Mesodermal cell (in vitro differentiated cells): ENCODE data around the gene DAB1.

Source experiments
- H3K27ac ChIP-seq: 2 replicates; pipeline ENCODE4 v1.7.0; 2013; ENCODE audit warnings: mild to moderate bottlenecking, low read depth, low read length, moderate library complexity; ENCODE audit not compliant: severe bottlenecking
- H3K36me3 ChIP-seq: 2 replicates; pipeline ENCODE4 v1.7.1; 2013; ENCODE audit warnings: mild to moderate bottlenecking, low read length, moderate library complexity; ENCODE audit not compliant: control insufficient read depth, insufficient read depth
- H3K4me1 ChIP-seq: one replicate; pipeline ENCODE4 v1.7.1; 2013; ENCODE audit warnings: mild to moderate bottlenecking, low read length; ENCODE audit not compliant: insufficient read depth, control insufficient read depth, poor library complexity, severe bottlenecking
- H3K4me3 ChIP-seq: 2 replicates; pipeline ENCODE4 v1.7.0; 2013; ENCODE audit warnings: low read length, control low read depth, mild to moderate bottlenecking; ENCODE audit not compliant: insufficient read depth, poor library complexity, severe bottlenecking; ENCODE audit errors: extremely low read depth
- H3K9me3 ChIP-seq: 2 replicates; pipeline ENCODE4 v1.7.1; 2013; ENCODE audit warnings: mild to moderate bottlenecking, low read length, moderate library complexity; ENCODE audit not compliant: control insufficient read depth
- WGBS, 2 experiments: methylation state at CpG; one replicate each; pipeline ENCODE4 v1.1.5; 2013; ENCODE audit warnings: missing lambda C conversion rate in 2 of 2; ENCODE audit not compliant: insufficient coverage in 2 of 2; 5-methylcytosine and 5-hydroxymethylcytosine counted together

Gene DAB1

DNA sequence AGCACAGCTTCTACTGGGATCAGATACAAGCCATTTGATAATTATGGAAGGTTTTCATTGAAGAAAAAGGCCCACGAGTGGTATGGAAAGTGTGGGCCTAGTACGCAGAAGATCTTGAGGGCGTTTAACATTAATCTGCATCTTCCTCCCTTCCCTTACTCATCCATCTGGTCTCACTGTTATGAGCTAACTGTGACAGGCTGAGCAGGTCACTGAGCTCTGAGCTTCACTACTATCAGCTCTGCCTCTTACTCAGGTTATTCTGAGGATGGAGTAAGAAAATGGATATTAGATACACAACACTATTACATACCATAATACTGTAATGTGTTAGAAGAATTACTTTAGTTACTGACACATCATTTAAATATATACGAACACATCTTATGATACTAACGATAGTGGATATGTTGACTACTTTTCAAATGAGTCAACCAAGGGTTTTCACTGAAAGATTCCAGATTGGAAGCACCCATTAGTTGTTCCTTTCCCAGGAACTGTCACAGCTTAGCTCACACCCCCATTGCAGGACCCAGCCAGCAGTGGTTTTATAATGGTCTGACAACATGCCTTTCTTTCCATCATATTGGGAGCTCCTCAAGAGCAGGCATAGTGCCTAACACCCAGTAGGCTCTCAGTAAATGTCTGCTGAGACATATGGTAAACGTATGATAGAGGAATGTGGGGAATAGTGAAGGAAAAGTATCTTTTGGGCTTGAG lies 360.3 kb downstream of the DAB1 start:
- 94 to 100% methylated on average over 1 to 3 of the region's 6 CpGs for WGBS, 2 experiments
- no peaks in the 10 kb centered on the region for H3K4me1 ChIP-seq
- no peak overlapping the region for H3K4me3 ChIP-seq
- H3K36me3 ChIP-seq: no peaks in the 10 kb centered on the region
- H3K27ac ChIP-seq: no peak overlapping the region
- no peaks in the 10 kb centered on the region for H3K9me3 ChIP-seq

- no peaks in the 10 kb centered on the region for H3K9me3 ChIP-seq
- no peaks in the 10 kb centered on the region for H3K36me3 ChIP-seq
- H3K4me1 ChIP-seq: no peaks in the 10 kb centered on the region
- H3K4me3 ChIP-seq: no peak overlapping the region
- H3K27ac ChIP-seq: no peak overlapping the region
- 91 to 100% methylated on average over 1 of the region's 1 CpG for WGBS, 2 experiments
Observed at GRCh38 chr1:57061369-57061768, 362.5 kb downstream of the DAB1 start.

GRCh38 chr1:57060451-57060850 lies 363.4 kb downstream of the DAB1 start:
- H3K27ac ChIP-seq: no peak overlapping the region
- no peak overlapping the region for H3K4me3 ChIP-seq
- H3K9me3 ChIP-seq: no peaks in the 10 kb centered on the region
- 85 to 89% methylated on average over 3 of the region's 3 CpGs for WGBS, 2 experiments
- H3K36me3 ChIP-seq: no peaks in the 10 kb centered on the region
- no peaks in the 10 kb centered on the region for H3K4me1 ChIP-seq

DNA sequence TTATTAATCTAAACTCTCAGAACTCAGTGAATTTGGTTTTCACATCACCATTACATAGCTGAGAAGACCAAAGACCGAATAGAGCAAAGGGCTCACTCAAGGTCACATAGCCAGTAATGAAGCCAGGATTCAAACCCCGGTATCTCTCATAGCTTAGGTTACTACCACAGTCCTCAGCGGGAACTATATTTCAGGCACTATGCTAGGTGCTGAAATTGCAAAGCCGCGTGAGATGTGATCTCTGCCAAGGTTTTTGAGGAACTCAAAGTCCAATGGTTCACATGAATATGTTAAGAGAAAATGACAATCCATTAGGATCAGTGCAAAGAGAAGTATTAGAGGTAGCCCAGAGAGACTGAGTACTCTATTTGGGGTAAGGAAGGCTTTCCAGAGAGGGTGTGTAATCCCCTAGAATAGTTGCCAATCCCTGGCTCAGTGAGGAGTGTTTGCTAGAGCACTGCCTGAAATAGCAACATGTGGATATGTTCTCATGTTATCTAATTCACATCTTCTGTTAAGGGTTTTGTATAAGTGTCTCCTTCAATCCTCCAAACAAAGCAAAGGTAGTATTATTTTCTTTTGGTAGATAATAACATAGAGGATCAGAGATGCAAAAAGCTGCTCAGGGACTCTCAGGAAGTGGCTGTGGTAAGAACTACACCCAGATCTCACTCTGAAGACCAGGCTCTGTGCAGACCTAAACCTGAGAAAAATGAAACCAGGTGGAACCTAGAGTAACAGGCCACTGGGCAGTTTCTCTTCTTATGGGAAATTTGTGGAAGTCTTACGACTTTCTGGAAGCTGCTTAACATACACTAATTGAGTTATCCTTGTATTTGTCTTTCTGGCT lies 365.0 kb downstream of the DAB1 start:
- WGBS, 2 experiments: 97 to 100% methylated on average over 2 to 5 of the region's 6 CpGs
- H3K27ac ChIP-seq: no peak overlapping the region
- H3K4me3 ChIP-seq: no peak overlapping the region
- H3K36me3 ChIP-seq: no peaks in the 10 kb centered on the region
- no peaks in the 10 kb centered on the region for H3K4me1 ChIP-seq
- no peaks in the 10 kb centered on the region for H3K9me3 ChIP-seq

DNA sequence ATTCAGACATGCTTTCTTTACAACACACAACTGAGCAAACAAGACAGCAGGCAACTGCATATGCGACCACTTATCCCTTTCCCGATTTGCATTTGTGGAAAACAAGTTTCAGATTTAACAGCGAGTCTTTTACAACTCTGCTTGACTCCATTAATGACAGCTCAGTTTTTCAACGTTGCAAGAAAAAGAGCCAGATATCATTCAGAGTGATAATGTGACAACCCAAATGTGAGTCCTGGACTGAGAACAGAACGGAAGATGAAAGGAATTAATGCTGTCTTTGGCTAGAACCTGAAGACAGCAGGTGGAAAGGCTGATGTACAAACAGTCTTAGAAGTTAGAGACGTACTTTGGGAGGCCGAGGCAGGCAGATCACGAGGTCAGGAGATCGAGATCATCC lies 375.0 kb downstream of the DAB1 start:
- H3K36me3 ChIP-seq: no peaks in the 10 kb centered on the region
- 52 to 72% methylated on average over 5 to 8 of the region's 9 CpGs for WGBS, 2 experiments
- no peaks in the 10 kb centered on the region for H3K9me3 ChIP-seq
- no peak overlapping the region for H3K27ac ChIP-seq
- H3K4me3 ChIP-seq: no peak overlapping the region
- no peaks in the 10 kb centered on the region for H3K4me1 ChIP-seq

GRCh38 chr1:57046462-57046861 lies 377.4 kb downstream of the DAB1 start:
- no peak overlapping the region for H3K27ac ChIP-seq
- no peaks in the 10 kb centered on the region for H3K36me3 ChIP-seq
- no peaks in the 10 kb centered on the region for H3K9me3 ChIP-seq
- H3K4me3 ChIP-seq: no peak overlapping the region
- H3K4me1 ChIP-seq: no peaks in the 10 kb centered on the region
- WGBS, 2 experiments: no CpG with 5 or more reads among the region's 1 CpG

- H3K4me1 ChIP-seq: no peaks in the 10 kb centered on the region
- WGBS, 2 experiments: 84 to 92% methylated on average over 3 of the region's 3 CpGs
Observed at GRCh38 chr1:57041901-57042300, 382.0 kb downstream of the DAB1 start.

DNA sequence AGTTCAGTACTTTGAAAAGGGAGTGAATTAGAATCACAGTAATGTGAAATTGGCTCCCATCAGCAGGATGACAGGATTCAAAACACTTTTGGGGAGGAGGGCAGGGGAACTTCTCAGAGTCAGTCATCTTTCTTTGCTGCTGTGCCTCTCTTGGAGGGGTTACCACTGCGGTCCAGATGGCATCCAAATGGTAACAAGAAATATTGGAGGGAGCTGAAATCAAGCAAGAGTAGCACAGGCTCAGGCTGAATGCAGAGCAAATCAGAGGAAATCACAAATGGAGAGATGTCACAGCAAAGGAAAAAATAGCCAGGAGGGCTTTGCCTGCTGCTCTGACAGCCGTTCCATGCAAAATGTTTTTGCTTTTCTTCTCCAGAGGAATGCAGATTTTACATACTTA lies 383.0 kb downstream of the DAB1 start:
- Histone ChIP-seq H3K4me3 (no peak overlapping the region), H3K27ac (no peak overlapping the region), H3K4me1 (no peaks in the 10 kb centered on the region), H3K36me3 (no peaks in the 10 kb centered on the region), H3K9me3 (no peaks in the 10 kb centered on the region)
- 85 to 94% methylated on average over 1 to 2 of the region's 2 CpGs for WGBS, 2 experiments

More at GRCh38 chr1:57041901-57042300, 382.0 kb downstream of the DAB1 start:
- H3K4me3 ChIP-seq: no peak overlapping the region
- H3K27ac ChIP-seq: no peak overlapping the region
- no peaks in the 10 kb centered on the region for H3K9me3 ChIP-seq
- no peaks in the 10 kb centered on the region for H3K36me3 ChIP-seq

- Histone ChIP-seq H3K4me3 (no peak overlapping the region), H3K27ac (no peak overlapping the region), H3K9me3 (no peaks in the 10 kb centered on the region), H3K36me3 (no peaks in the 10 kb centered on the region), H3K4me1 (no peaks in the 10 kb centered on the region)
- 80 to 100% methylated on average over 1 to 2 of the region's 4 CpGs for WGBS, 2 experiments
Observed at GRCh38 chr1:57036641-57037579, 386.9 kb downstream of the DAB1 start.

GRCh38 chr1:57034713-57035112 lies 389.1 kb downstream of the DAB1 start:
- H3K36me3 ChIP-seq: no peaks in the 10 kb centered on the region
- no peak overlapping the region for H3K4me3 ChIP-seq
- no peaks in the 10 kb centered on the region for H3K4me1 ChIP-seq
- H3K27ac ChIP-seq: no peak overlapping the region
- H3K9me3 ChIP-seq: peaks cover 3% of the 10 kb centered on the region
- WGBS, 2 experiments: 67% methylated on average over 1 of the region's 2 CpGs; no CpG with 5 or more reads in 1 of the 2 experiments
